SU-DHL-6 (cell line): Measurements from ENCODE around the gene SAMD11.

Experiments
- H2AFZ ChIP-seq: fragments of 200-600 bp; sonication (generic); 2 replicates; pipeline ENCODE4 v1.6.1; 2014; ENCODE audit warnings: low read depth, mild to moderate bottlenecking, moderate library complexity, mixed read lengths, antibody characterized with exemption, low read length; ENCODE audit not compliant: severe bottlenecking
- H3F3A ChIP-seq: fragments of 200-600 bp; shearing (Covaris generic); 2 replicates; pipeline ENCODE4 v1.6.0; 2016; ENCODE audit warnings: antibody characterized with exemption, mild to moderate bottlenecking; ENCODE audit not compliant: insufficient read depth
- H3K27ac ChIP-seq: fragments of 200-600 bp; sonication (generic); 2 replicates; pipeline ENCODE4 v1.5.1; 2016; ENCODE audit warnings: low read depth, mild to moderate bottlenecking, low read length, moderate library complexity, mixed read lengths
- H3K27me3 ChIP-seq: fragments of 200-600 bp; sonication (generic), shearing (Covaris generic); 2 replicates; pipeline ENCODE4 v1.6.0; 2014; ENCODE audit warnings: mild to moderate bottlenecking, low read length
- H3K36me3 ChIP-seq: fragments of 200-600 bp; sonication (generic); 2 replicates; pipeline ENCODE4 v1.6.1; 2014; ENCODE audit warnings: mild to moderate bottlenecking, low read length, mixed read lengths
- H3K4me2 ChIP-seq: fragments of 300-600, 200-600 bp; shearing (Covaris generic), sonication (generic); 2 replicates; pipeline ENCODE4 v1.6.0; 2014; ENCODE audit warnings: low read length, low read depth, mild to moderate bottlenecking; ENCODE audit not compliant: poor library complexity, severe bottlenecking
- H3K4me3 ChIP-seq: fragments of 200-600 bp; sonication (generic); 2 replicates; pipeline ENCODE4 v1.5.1; 2014; ENCODE audit warnings: antibody characterized with exemption, low read length, mild to moderate bottlenecking, mixed read lengths; ENCODE audit not compliant: insufficient read depth, poor library complexity, severe bottlenecking
- H3K79me2 ChIP-seq: fragments of 200-600 bp; sonication (generic); 2 replicates; pipeline ENCODE4 v1.6.1; 2014; ENCODE audit warnings: mild to moderate bottlenecking, low read length, moderate library complexity; ENCODE audit not compliant: insufficient read depth
- H3K9ac ChIP-seq: fragments of 200-600 bp; sonication (generic); 2 replicates; pipeline ENCODE4 v1.7.0; 2014; ENCODE audit warnings: mild to moderate bottlenecking, low read length
- H3K9me2 ChIP-seq: fragments of 200-600 bp; sonication (generic); replicated peaks from 2 replicates; pipeline ENCODE4 v1.6.1; 2014; ENCODE audit warnings: low read length; ENCODE audit not compliant: insufficient read depth
- H3K9me3 ChIP-seq: fragments of 200-600 bp; sonication (generic); 2 replicates; pipeline ENCODE4 v1.6.1; 2014; ENCODE audit warnings: low read length, mixed read lengths; ENCODE audit not compliant: insufficient read depth
- H4K20me1 ChIP-seq: fragments of 200-600 bp; sonication (generic); 2 replicates; pipeline ENCODE4 v1.6.1; 2014; ENCODE audit warnings: low read depth, mild to moderate bottlenecking, antibody characterized with exemption, low read length, moderate library complexity, mixed read lengths
- EZH2phosphoT487 ChIP-seq: fragments of 200-600 bp; sonication (generic), shearing (Covaris generic); conservative IDR thresholded peaks from 2 replicates; pipeline ENCODE4 v1.6.1; 2018; ENCODE audit warnings: mild to moderate bottlenecking, antibody characterized with exemption, low read length, moderate library complexity, mixed read lengths
- TF ChIP-seq, protein P1 (sequence below): fragments of 200-600 bp; sonication (generic); IDR thresholded peaks from one replicate; pipeline ENCODE4 v1.5.1; 2017; ENCODE audit warnings: antibody characterized with exemption, mild to moderate bottlenecking, low read length, moderate library complexity; ENCODE audit not compliant: insufficient read depth, poor library complexity, severe bottlenecking

Gene SAMD11

DNA sequence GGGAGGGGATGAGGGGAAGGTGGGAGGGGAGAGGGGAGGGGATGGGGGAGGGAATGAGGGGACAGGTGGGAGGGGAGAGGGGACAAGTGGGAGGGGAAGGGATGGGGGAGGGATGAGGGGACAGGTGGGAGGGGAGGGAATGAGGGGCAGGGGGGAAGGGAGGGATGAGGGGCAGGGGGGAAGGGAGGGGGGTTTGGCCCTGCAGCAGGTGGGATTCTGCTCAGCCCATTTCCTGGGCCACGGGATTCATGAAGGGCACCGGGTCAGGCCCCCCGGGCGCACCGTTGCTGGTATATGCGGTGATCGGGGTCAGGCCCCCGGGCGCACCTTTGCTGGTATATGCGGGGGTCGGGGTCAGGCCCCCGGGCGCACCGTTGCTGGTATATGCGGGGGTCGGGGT, 15.1 kb upstream of the SAMD11 start:
- Histone ChIP-seq H3K9me2 (no peaks in the 10 kb centered on the region), H3K36me3 (no peaks in the 10 kb centered on the region), H3K4me2 (no peak overlapping the region), H3K27ac (no peak overlapping the region), H3K9me3 (no peaks in the 10 kb centered on the region), H3K9ac (no peak overlapping the region), H2AFZ (no peak overlapping the region), H3K79me2 (no peaks in the 10 kb centered on the region), H4K20me1 (no peaks in the 10 kb centered on the region), H3K4me3 (no peak overlapping the region), H3F3A (no peaks in the 10 kb centered on the region), H3K27me3 (no peaks in the 10 kb centered on the region)
- TF ChIP-seq, protein P1, sequence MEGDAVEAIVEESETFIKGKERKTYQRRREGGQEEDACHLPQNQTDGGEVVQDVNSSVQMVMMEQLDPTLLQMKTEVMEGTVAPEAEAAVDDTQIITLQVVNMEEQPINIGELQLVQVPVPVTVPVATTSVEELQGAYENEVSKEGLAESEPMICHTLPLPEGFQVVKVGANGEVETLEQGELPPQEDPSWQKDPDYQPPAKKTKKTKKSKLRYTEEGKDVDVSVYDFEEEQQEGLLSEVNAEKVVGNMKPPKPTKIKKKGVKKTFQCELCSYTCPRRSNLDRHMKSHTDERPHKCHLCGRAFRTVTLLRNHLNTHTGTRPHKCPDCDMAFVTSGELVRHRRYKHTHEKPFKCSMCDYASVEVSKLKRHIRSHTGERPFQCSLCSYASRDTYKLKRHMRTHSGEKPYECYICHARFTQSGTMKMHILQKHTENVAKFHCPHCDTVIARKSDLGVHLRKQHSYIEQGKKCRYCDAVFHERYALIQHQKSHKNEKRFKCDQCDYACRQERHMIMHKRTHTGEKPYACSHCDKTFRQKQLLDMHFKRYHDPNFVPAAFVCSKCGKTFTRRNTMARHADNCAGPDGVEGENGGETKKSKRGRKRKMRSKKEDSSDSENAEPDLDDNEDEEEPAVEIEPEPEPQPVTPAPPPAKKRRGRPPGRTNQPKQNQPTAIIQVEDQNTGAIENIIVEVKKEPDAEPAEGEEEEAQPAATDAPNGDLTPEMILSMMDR: no peak
- TF ChIP-seq EZH2phosphoT487: no peak

- TF ChIP-seq, protein P1: no peak
- no peak for TF ChIP-seq EZH2phosphoT487
- no peak overlapping the region for H2AFZ ChIP-seq
- H4K20me1 ChIP-seq: no peaks in the 10 kb centered on the region
Observed at GRCh38 chr1:909861-910310, 13.8 kb upstream of the SAMD11 start.

DNA sequence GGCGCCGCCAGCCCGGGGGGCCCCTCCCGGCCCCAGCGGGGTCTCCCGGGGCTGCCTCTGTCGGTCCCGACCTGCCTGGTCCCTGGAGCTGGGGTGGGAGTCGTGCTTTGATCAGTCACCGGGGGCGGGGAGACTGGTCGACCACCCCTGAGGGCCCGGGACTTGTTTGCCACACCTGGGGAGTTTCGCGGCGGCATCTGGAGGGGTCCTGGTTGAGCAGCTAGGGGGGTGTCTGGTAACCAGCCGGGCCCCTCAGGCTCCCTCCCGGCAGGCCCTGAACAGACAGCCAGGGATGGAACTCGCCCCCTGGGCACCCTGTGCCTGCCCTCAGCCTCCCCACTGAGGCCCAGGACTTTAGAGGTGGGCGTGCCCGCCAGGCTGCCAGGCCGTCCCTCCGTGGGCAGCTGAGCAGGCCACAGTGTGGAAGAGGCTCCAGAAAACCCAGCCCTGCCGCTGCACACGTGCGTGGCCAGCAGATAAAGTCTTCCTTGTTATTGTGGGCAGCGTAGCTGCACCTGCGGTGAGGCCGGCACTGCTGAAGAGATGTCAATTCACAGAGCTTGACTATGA, 13.3 kb upstream of the SAMD11 start:
- Histone ChIP-seq H2AFZ (no peak overlapping the region), H3K9me2 (no peaks in the 10 kb centered on the region), H3K79me2 (no peaks in the 10 kb centered on the region), H3F3A (no peaks in the 10 kb centered on the region), H3K27ac (no peak overlapping the region), H3K9me3 (no peaks in the 10 kb centered on the region), H3K36me3 (no peaks in the 10 kb centered on the region), H3K27me3 (no peaks in the 10 kb centered on the region), H3K9ac (no peak overlapping the region), H3K4me2 (no peak overlapping the region), H4K20me1 (no peaks in the 10 kb centered on the region), H3K4me3 (no peak overlapping the region)
- TF ChIP-seq, protein P1: no peak
- TF ChIP-seq EZH2phosphoT487: no peak

More at GRCh38 chr1:909861-910310, 13.8 kb upstream of the SAMD11 start:
- Histone ChIP-seq H3K4me2 (no peak overlapping the region), H3K9me2 (no peaks in the 10 kb centered on the region), H3K27me3 (no peaks in the 10 kb centered on the region), H3K27ac (no peak overlapping the region), H3F3A (no peaks in the 10 kb centered on the region), H3K9me3 (no peaks in the 10 kb centered on the region), H3K36me3 (no peaks in the 10 kb centered on the region), H3K9ac (no peak overlapping the region), H3K79me2 (no peaks in the 10 kb centered on the region), H3K4me3 (no peak overlapping the region)
